Stimulated activated CD4-positive, alpha-beta T cell treated with anti-CD3 and anti-CD28 coated beads, Interleukin-12 subunit alpha, Interleukin-12 subunit beta, amount 100 ng/mL, for 48 hours (primary cell): Measurements from ENCODE around the gene ERCC6L2.

Experiments
- DNase-seq, 3 donors: peaks; one replicate each; pipeline ENCODE4 v3.0.0-alpha.2; 2020; ENCODE audit warnings: low read depth in 2 of 3, low spot score in 1 of 3

Gene ERCC6L2

GRCh38 chr9:95978106-95978505 lies 102.6 kb downstream of the ERCC6L2 start:
- DNase-seq, result no peak

- DNase-seq, result no peak
Measured at GRCh38 chr9:95979446-95979845, 104.0 kb downstream of the ERCC6L2 start.

GRCh38 chr9:95980262-95981125 lies 105.0 kb downstream of the ERCC6L2 start:
- no peak for DNase-seq

GRCh38 chr9:95981761-95982390 lies 106.4 kb downstream of the ERCC6L2 start:
- no peak for DNase-seq

- DNase-seq, result no peak
Measured at GRCh38 chr9:95985440-95986055, 110.1 kb downstream of the ERCC6L2 start.

- DNase-seq, result no peak
Measured at GRCh38 chr9:95989297-95989696, 113.8 kb downstream of the ERCC6L2 start.

- DNase-seq, result no peak
Measured at GRCh38 chr9:95991326-95991725, 115.8 kb downstream of the ERCC6L2 start.

GRCh38 chr9:95992536-95992935 lies 117.0 kb downstream of the ERCC6L2 start:
- no peak for DNase-seq

- no peak for DNase-seq
Measured at GRCh38 chr9:95993337-95993736, 117.8 kb downstream of the ERCC6L2 start.

GRCh38 chr9:95999390-95999789 lies 123.9 kb downstream of the ERCC6L2 start:
- no peak for DNase-seq

- DNase-seq, result no peak
Measured at GRCh38 chr9:96004379-96004778, 128.9 kb downstream of the ERCC6L2 start.

- DNase-seq, result no peak
Measured at GRCh38 chr9:96006296-96006879, 130.9 kb downstream of the ERCC6L2 start.

- DNase-seq, result no peak
Measured at GRCh38 chr9:96006961-96007360, 131.5 kb downstream of the ERCC6L2 start.

- no peak for DNase-seq
Measured at GRCh38 chr9:96008502-96009222, 133.2 kb downstream of the ERCC6L2 start.

- DNase-seq, result no peak
Measured at GRCh38 chr9:96009223-96009602, 133.7 kb downstream of the ERCC6L2 start.

- DNase-seq, result peak in 1 of 3 donors; percentile 35
Measured at GRCh38 chr9:96009690-96010472, 134.4 kb downstream of the ERCC6L2 start.

- DNase-seq, result no peak
Measured at GRCh38 chr9:96014078-96014477, 138.6 kb downstream of the ERCC6L2 start.

- DNase-seq, result peak in 1 of 3 donors; percentile 53
Measured at GRCh38 chr9:96015876-96016686, 140.6 kb downstream of the ERCC6L2 start.
